HG03520 (cell line): Measurements from ENCODE around the gene HDX.
"Not testable (repeated sequence)": the region's sequence is repeated elsewhere in the genome, so short reads cannot be mapped to it uniquely, and the experiment has no call there.

ENCODE experiments used
- ATAC-seq: cut with Tn5 transposase; IDR thresholded peaks from one replicate; pipeline ENCODE4 v1.9.1; 2021; ENCODE audit warnings: mild to moderate bottlenecking, moderate library complexity; ENCODE audit not compliant: unreplicated experiment

HDX gene

GRCh38 chrX:84501798-84502628 lies at the start of gene HDX:
Gene HDX, minus strand, starts transcription at chrX:84502453. Its CDS starts 27,056 bp downstream, at chrX:84475397.
- no peak for ATAC-seq

DNA sequence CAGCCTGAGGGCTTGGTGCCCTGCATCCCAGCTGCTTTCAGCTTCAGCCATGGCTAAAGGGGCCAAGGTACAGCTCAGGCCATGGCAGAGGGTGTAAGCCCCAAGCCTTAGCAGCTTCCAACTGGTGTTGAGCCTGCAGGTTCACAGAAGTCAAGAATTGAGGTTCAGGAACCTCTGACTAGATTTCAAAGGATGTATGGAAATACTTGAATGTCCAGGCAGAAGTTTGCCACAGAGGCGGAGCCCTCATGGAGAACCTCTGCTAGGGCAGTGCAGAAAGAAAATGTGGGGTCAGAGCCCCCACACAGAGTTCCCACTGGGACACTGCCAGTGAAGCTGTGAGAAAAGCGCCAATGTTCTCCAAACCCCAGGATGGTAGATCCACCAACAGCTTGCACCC lies 39.1 kb upstream of the HDX start:
- ATAC-seq, result not testable (repeated sequence)

GRCh38 chrX:84537627-84538026 lies 35.4 kb upstream of the HDX start:
- ATAC-seq, result not testable (repeated sequence)

- no peak for ATAC-seq
Observed at GRCh38 chrX:84488426-84488825, 13.8 kb downstream of the HDX start.

GRCh38 chrX:84487365-84488353 lies 14.6 kb downstream of the HDX start:
- peak; percentile 98 for ATAC-seq

DNA sequence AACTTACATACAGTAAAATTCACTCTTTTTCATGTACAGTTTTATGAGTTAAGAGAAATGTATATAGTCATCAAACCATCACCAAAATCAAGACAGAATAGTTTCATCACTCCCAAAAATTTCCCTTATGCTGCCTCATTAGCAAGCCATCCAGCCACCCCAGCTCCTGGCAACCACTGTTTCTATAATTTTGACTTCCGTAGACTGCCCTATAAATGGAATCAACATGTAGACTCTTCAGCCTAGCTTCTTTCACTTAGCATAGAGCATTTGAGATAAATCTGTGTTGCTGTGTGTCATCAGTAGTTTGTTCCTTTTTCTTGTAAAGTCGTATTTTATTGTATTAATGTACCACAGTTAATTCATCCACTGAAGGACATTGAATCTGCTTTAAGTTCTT lies 23.2 kb downstream of the HDX start:
- ATAC-seq, result no peak

GRCh38 chrX:84477114-84477513 lies 25.1 kb downstream of the HDX start:
- no peak for ATAC-seq

DNA sequence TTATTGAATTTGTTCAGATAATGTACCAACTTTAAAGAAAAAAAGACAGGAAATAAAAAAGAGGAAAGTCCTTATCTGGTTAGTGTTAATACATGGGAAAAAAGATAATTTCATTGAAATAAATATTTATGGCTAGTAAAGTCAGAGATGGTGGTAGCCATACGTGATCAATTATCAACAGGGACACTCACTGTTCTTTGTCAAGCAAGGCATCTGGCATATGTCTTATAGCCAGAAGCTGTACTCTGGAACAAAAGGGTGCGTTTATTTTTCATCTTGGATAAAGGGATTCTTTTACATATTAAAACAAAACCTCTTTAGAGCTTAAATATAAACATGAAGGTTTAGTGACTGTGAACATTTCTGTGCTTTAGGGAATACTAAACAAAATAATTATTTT lies 26.7 kb downstream of the HDX start:
- no peak for ATAC-seq

GRCh38 chrX:84475101-84475500 lies 27.2 kb downstream of the HDX start:
- no peak for ATAC-seq

DNA sequence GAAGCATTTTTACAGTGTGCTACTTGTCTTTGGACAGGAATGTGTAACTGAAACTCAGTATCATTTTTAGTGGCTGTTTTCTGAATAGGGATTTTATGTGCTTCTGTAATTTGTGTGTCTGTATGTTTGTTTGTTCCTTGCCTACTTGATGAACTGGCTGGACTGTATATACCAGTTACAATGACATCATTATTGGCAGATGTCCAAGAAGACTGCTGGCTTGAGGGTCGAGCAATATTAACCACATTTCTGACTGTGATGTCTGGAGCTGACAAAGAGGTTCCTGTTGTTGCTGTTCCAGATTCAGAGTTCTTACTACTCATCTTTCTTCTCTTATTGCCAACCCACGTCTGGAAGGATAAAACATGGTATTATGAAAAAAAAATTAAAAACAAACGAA lies 33.0 kb downstream of the HDX start:
- ATAC-seq, result no peak

DNA sequence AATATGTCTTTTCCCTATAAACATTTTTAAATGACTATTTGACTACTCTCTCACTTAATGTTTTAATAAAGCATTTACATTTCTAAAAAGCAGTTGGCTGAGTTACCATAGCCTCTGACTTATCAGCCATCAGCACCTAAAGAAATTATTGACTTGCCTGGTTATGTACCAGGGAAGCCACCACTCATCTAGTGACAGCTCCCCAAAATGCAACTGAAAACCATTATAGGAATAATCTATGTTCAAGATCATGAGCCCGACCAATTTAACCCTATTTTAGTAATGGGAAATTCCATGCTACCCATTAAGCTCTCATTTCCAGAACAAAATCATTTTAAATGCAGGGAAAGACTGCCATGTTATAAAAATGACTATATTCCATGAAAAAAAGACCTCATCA lies 34.4 kb downstream of the HDX start:
- ATAC-seq, result no peak

- ATAC-seq, result no peak
Observed at GRCh38 chrX:84453351-84454246, 48.7 kb downstream of the HDX start.

- no peak for ATAC-seq
Observed at GRCh38 chrX:84441143-84441542, 61.1 kb downstream of the HDX start.

- no peak for ATAC-seq
Observed at GRCh38 chrX:84415140-84415539, 87.1 kb downstream of the HDX start.

DNA sequence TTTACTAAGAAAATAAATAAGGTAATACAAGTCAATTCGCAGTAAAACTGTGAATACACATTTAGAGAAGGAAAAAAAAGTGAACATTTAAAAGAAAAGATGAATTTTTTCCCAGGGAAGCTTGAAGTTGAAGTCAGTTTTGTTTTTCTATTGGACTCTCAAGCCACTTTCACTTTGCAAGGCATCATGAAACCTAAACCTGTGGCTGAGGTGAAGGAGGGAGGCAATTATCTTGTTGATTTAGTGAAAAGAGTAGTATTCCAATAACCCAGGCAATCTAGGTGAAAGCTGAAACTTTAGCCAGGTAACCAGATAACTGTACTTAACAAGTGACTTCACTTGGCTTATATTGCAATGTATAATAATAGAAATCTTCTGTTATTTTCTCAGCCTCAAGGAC lies 138.6 kb downstream of the HDX start:
- ATAC-seq, result no peak

- no peak for ATAC-seq
Observed at GRCh38 chrX:84363051-84363450, 139.2 kb downstream of the HDX start.

DNA sequence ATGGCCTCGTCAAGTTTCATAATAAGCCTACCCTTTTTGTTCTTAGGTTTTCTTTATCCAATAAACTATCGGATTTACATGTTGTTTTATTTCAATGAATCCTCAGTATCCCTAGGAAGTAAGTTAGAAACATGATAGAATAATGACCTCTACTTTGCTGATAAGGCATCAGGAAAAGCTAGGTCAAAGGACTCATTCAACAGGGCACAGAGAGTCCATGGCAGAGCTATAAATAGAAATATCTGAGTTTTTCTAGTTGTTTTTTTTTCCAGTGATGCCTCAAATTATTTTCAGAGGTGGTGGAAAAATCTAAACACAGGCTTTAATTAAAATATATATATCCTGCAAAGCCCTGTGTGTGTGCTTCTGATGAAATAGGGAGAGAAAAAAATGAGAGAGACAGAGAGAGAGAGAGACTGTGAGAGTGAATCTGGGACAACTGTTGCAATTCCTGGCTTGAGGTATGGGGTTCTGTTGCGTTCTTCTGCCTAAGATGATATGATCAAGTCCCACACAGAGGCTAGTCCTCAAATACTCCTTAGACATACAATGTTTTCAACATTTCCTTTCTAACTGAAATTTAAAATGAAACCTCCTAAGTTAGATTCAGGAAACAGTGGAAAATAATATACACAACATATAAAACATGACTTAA lies 139.9 kb downstream of the HDX start:
- ATAC-seq, result no peak

DNA sequence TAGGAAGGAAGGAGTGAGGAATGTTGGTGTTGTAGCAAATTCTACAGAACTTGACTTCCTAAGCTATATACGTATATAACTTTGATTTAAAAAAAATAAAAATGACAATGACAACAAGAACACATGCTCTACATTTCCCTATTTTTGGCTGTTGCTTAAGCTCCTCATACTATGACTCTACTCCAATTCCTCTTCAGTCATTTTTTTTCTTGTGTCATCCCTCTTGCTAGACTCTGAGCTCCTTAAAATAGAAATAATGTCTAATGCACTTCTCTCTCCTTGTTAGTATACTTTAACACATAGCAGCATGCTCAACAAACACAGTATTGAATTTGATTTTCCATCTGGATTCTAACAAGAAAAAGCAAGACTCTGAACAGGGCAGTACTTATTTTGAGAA lies 144.0 kb downstream of the HDX start:
- no peak for ATAC-seq

GRCh38 chrX:84357296-84357695 lies 145.0 kb downstream of the HDX start:
- no peak for ATAC-seq

DNA sequence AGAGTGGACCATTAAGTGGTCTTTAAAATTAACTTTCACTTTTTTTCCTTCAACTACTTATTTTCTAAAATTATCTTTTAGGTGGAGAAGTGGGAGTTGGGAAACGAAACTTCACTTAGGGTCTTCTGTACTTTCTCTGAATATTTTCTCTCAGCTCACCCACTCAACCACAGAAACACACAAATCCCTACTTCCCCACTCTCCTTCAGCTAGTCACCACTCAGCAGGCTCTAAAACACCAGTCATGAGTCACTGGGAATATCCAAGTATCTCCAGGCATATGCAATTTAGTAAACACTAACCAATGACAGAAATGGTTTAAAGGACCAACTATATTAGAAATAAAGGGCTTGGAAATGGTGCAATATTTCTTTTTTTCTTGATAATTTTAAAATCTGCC lies 161.3 kb downstream of the HDX start:
- no peak for ATAC-seq
